HepG2 (cell line): ENCODE results near the gene HAUS5.

Experiments
- CBX1 ChIP-seq: IDR thresholded peaks from one replicate; pipeline ENCODE4 v1.6.1; 2016; ENCODE audit warnings: antibody characterized with exemption, low read depth
- CENPX ChIP-seq: sonication (generic); formaldehyde crosslinking; IDR thresholded peaks from 2 replicates; pipeline ENCODE4 v1.9.0; 2021; ENCODE audit warnings: mild to moderate bottlenecking, missing genetic modification reagents, moderate library complexity
- CREB1 ChIP-seq, 2 experiments: fragments of 450-650 bp in 1 of 2; IDR thresholded peaks; 2 replicates each; pipeline ENCODE4 v1.6.1; 2016 to 2017; ENCODE audit warnings: control low read depth in 1 of 2, mild to moderate bottlenecking in 1 of 2, missing compliant biosample characterization in 1 of 2, missing genetic modification characterization in 1 of 2
- CTCF ChIP-seq: sonication (generic); formaldehyde crosslinking; IDR thresholded peaks from 2 replicates; pipeline ENCODE4 v1.5.0; 2020; ENCODE audit warnings: mild to moderate bottlenecking, missing genetic modification reagents, moderate library complexity
- DPF2 ChIP-seq: sonication (generic); formaldehyde crosslinking; IDR thresholded peaks from 2 replicates; pipeline ENCODE4 v1.4.0; 2020; ENCODE audit warnings: mild to moderate bottlenecking, low read depth, missing genetic modification reagents, borderline replicate concordance
- HDAC2 ChIP-seq: sonication (generic); formaldehyde crosslinking; IDR thresholded peaks from 2 replicates; pipeline ENCODE4 v1.4.0; 2020; ENCODE audit warnings: missing genetic modification reagents
- IRX3 ChIP-seq: sonication (generic); formaldehyde crosslinking; IDR thresholded peaks from 2 replicates; pipeline ENCODE4 v1.8.1; 2023; ENCODE audit warnings: mild to moderate bottlenecking, low read depth, missing genetic modification reagents, borderline replicate concordance
- MAZ ChIP-seq, 2 experiments: sonication (generic) in 1 of 2; formaldehyde crosslinking in 1 of 2; IDR thresholded peaks; 2 replicates each; pipeline versions ENCODE4 v1.5.0 to v1.6.1; 2012 to 2020; ENCODE audit warnings: low read depth in 2 of 2, mild to moderate bottlenecking in 2 of 2, borderline replicate concordance in 1 of 2, improper control_type of control experiment in 1 of 2, low read length in 1 of 2, missing genetic modification reagents in 1 of 2, moderate library complexity in 1 of 2
- POGZ ChIP-seq: sonication (generic); formaldehyde crosslinking; IDR thresholded peaks from 2 replicates; pipeline ENCODE4 v1.4.0; 2020; ENCODE audit warnings: mild to moderate bottlenecking, missing genetic modification reagents
- POLR2AphosphoS5 ChIP-seq: IDR thresholded peaks from 2 replicates; pipeline ENCODE4 v1.6.1; 2012; ENCODE audit warnings: low read depth, low read length
- SALL2 ChIP-seq: sonication (generic); formaldehyde crosslinking; IDR thresholded peaks from 2 replicates; pipeline ENCODE4 v1.8.1; 2023; ENCODE audit warnings: mild to moderate bottlenecking, missing genetic modification reagents, inconsistent platforms
- TOPORS ChIP-seq: sonication (generic); formaldehyde crosslinking; IDR thresholded peaks from 2 replicates; pipeline ENCODE4 v1.8.0; 2023; ENCODE audit warnings: mild to moderate bottlenecking, missing genetic modification reagents

GRCh38 chr19:35645680-35646511 is 33.4 kb downstream of the HAUS5 start:
- no peak for TF ChIP-seq CTCF
- TF ChIP-seq CBX1: no peak
- TF ChIP-seq IRX3 (CRISPR knock-in tag): no peak
- TF ChIP-seq POLR2AphosphoS5: no peak
- no peak for TF ChIP-seq POGZ (CRISPR knock-in tag)
- no peak for TF ChIP-seq MAZ (IDR thresholded peaks at IDR 0.05; ENCODE audit: borderline replicate concordance, low read depth, low read length)
- no peak for TF ChIP-seq MAZ (CRISPR knock-in tag; IDR thresholded peaks at IDR 0.05; ENCODE audit: low read depth)
- no peak for TF ChIP-seq CREB1 (IDR thresholded peaks at IDR 0.05)
- no peak for TF ChIP-seq CREB1 (CRISPR knock-in tag; IDR thresholded peaks at IDR 0.05)
- no peak for TF ChIP-seq TOPORS
- no peak for TF ChIP-seq SALL2
- TF ChIP-seq DPF2 (CRISPR knock-in tag): no peak
- TF ChIP-seq CENPX (CRISPR knock-in tag): no peak
- TF ChIP-seq HDAC2 (CRISPR knock-in tag): no peak
